H1 (cell line): ENCODE results near the gene ARID1B. TPM values are rescaled to one million over a fixed set of nuclear protein-coding genes. Genes with fewer than 3 reads are reported as not detected.

Experiments used
- CTCF ChIA-PET: fragments of 300-600 bp; sonication (Branson Sonifier 250); formaldehyde crosslinking; loops from one replicate; lab custom pipeline; 2021; ENCODE audit not compliant: partially characterized antibody; lab: Charles Lee
- POLR2A ChIA-PET: fragments of 300-600 bp; sonication (Branson Sonifier 250); formaldehyde crosslinking; loops from one replicate; lab custom pipeline; 2021; ENCODE audit warnings: inconsistent platforms; ENCODE audit not compliant: partially characterized antibody; lab: Charles Lee
- DNase-seq, 2 experiments: peaks; one replicate each; pipeline versions ENCODE4 v3.0.0 to v3.0.0-alpha.2; 2010 to 2022; ENCODE audit warnings: low spot score in 2 of 2, low read depth in 1 of 2, mixed read lengths in 1 of 2
- FAIRE-seq: peaks from 2 replicates; lab custom pipeline; 2011; peaks lifted over from hg19 to GRCh38; lab: Jason Lieb, UNC
- H2AFZ ChIP-seq: 2 replicates; pipeline ENCODE4 v1.8.1; 2012; ENCODE audit warnings: low read length, inconsistent platforms
- H2AK5ac ChIP-seq: 2 replicates; pipeline ENCODE4 v1.6.1; 2013; ENCODE audit warnings: low read depth, low read length
- H2BK120ac ChIP-seq: replicated peaks from 2 replicates; pipeline ENCODE3; 2013; ENCODE audit warnings: low read depth, low read length, inconsistent platforms
- H2BK12ac ChIP-seq: 2 replicates; pipeline ENCODE4 v1.6.1; 2013; ENCODE audit warnings: low read depth, low read length
- H2BK15ac ChIP-seq: 2 replicates; pipeline ENCODE4 v1.6.1; 2013; ENCODE audit warnings: low read length
- H2BK20ac ChIP-seq: 2 replicates; pipeline ENCODE4 v1.6.1; 2013; ENCODE audit warnings: low read length
- H2BK5ac ChIP-seq: 2 replicates; pipeline ENCODE4 v1.6.1; 2013; ENCODE audit warnings: low read depth, low read length
- H3K14ac ChIP-seq: 2 replicates; pipeline ENCODE4 v1.6.1; 2013; ENCODE audit warnings: inconsistent platforms; ENCODE audit not compliant: insufficient read length
- H3K18ac ChIP-seq: 2 replicates; pipeline ENCODE4 v1.6.1; 2013; ENCODE audit warnings: low read length; ENCODE audit errors: extremely low read depth
- H3K23ac ChIP-seq: 2 replicates; pipeline ENCODE4 v1.6.1; 2013; ENCODE audit warnings: inconsistent platforms; ENCODE audit not compliant: insufficient read length
- H3K23me2 ChIP-seq: 2 replicates; pipeline ENCODE4 v1.6.1; 2013; ENCODE audit warnings: low read depth, low read length
- H3K27ac ChIP-seq: 2 replicates; pipeline ENCODE4 v1.6.1; 2011; ENCODE audit warnings: low read depth, low read length, inconsistent platforms
- H3K27me3 ChIP-seq, 4 experiments: replicated peaks in 1 of 4; 1 replicate in 1 of 4; 2 replicates in 3 of 4; pipeline versions ENCODE4 v1.6.1 to v1.8.1; 2011 to 2013; ENCODE audit warnings: low read length in 3 of 4, mild to moderate bottlenecking in 3 of 4, inconsistent platforms in 2 of 4, mixed read lengths in 2 of 4, moderate library complexity in 1 of 4; ENCODE audit not compliant: control insufficient read depth in 3 of 4, insufficient read depth in 3 of 4; ENCODE audit errors: extremely low read depth in 1 of 4
- H3K36me3 ChIP-seq, 4 experiments: 2 replicates each; pipeline versions ENCODE4 v1.6.1 to v1.8.1; 2011 to 2013; ENCODE audit warnings: mild to moderate bottlenecking in 4 of 4, low read length in 3 of 4, moderate library complexity in 2 of 4, control low read depth in 1 of 4, inconsistent platforms in 1 of 4; ENCODE audit not compliant: insufficient read depth in 4 of 4, control insufficient read depth in 2 of 4
- H3K4ac ChIP-seq: replicated peaks from 2 replicates; pipeline ENCODE3; 2013; ENCODE audit warnings: low read length, low read depth, mixed read lengths, inconsistent platforms; ENCODE audit not compliant: insufficient read length
- H3K4me1 ChIP-seq, 4 experiments: replicated peaks in 1 of 4; 1 replicate in 1 of 4; 2 replicates in 3 of 4; pipeline versions ENCODE4 v1.6.1 to v1.8.1; 2011 to 2013; ENCODE audit warnings: low read length in 3 of 4, inconsistent platforms in 2 of 4, mixed read lengths in 1 of 4; ENCODE audit not compliant: insufficient read depth in 4 of 4, control insufficient read depth in 3 of 4
- H3K4me2 ChIP-seq, 2 experiments: 2 replicates each; pipeline versions ENCODE4 v1.6.1 to v1.8.1; 2011 to 2013; ENCODE audit warnings: low read depth in 2 of 2, low read length in 2 of 2, control low read depth in 1 of 2, inconsistent platforms in 1 of 2, mild to moderate bottlenecking in 1 of 2; ENCODE audit not compliant: insufficient read depth in 1 of 2
- H3K4me3 ChIP-seq, 4 experiments: fragments of 200-600, 300-600 bp in 1 of 4; sonication (generic), shearing (Covaris generic), sonication (Bioruptor Twin) in 1 of 4; 2 replicates each; pipeline versions ENCODE4 v1.5.1 to v1.8.1; 2011 to 2016; ENCODE audit warnings: low read length in 4 of 4, low read depth in 3 of 4, control low read depth in 2 of 4, inconsistent platforms in 2 of 4, mild to moderate bottlenecking in 2 of 4, mixed read lengths in 1 of 4, moderate library complexity in 1 of 4; ENCODE audit not compliant: insufficient read depth in 2 of 4; ENCODE audit errors: extremely low read depth in 1 of 4
- H3K56ac ChIP-seq: replicated peaks from 2 replicates; pipeline ENCODE3; 2013; ENCODE audit warnings: low read depth, mild to moderate bottlenecking, mixed read lengths, low read length, inconsistent platforms; ENCODE audit not compliant: insufficient read length
- H3K79me1 ChIP-seq: 2 replicates; pipeline ENCODE4 v1.6.1; 2013; ENCODE audit warnings: low read depth, low read length, control low read depth
- H3K79me2 ChIP-seq, 2 experiments: 2 replicates each; pipeline versions ENCODE4 v1.6.1 to v1.8.1; 2012 to 2013; ENCODE audit warnings: low read length in 2 of 2, mild to moderate bottlenecking in 2 of 2, inconsistent platforms in 1 of 2; ENCODE audit not compliant: insufficient read depth in 2 of 2, control insufficient read depth in 1 of 2
- H3K9ac ChIP-seq, 4 experiments: replicated peaks in 1 of 4; 1 replicate in 1 of 4; 2 replicates in 3 of 4; pipeline versions ENCODE4 v1.6.1 to v1.8.1; 2011 to 2013; ENCODE audit warnings: low read depth in 3 of 4, low read length in 3 of 4, control low read depth in 2 of 4, mild to moderate bottlenecking in 2 of 4, moderate library complexity in 2 of 4, inconsistent platforms in 1 of 4; ENCODE audit errors: extremely low read depth in 1 of 4
- H3K9me3 ChIP-seq, 2 experiments: 2 replicates each; pipeline versions ENCODE4 v1.6.1 to v1.8.1; 2012 to 2013; ENCODE audit warnings: mild to moderate bottlenecking in 2 of 2, moderate library complexity in 2 of 2, control low read depth in 1 of 2, inconsistent platforms in 1 of 2, low read depth in 1 of 2, low read length in 1 of 2, mixed read lengths in 1 of 2; ENCODE audit not compliant: insufficient read depth in 2 of 2
- H4K20me1 ChIP-seq, 2 experiments: replicated peaks in 1 of 2; 2 replicates each; pipeline versions ENCODE3 to v1.8.1; 2011 to 2013; ENCODE audit warnings: inconsistent platforms in 2 of 2, low read length in 2 of 2, mild to moderate bottlenecking in 1 of 2; ENCODE audit not compliant: insufficient read depth in 2 of 2, control insufficient read depth in 1 of 2
- H4K5ac ChIP-seq: 2 replicates; pipeline ENCODE4 v1.6.1; 2013; ENCODE audit warnings: low read length, low read depth, mixed read lengths, inconsistent platforms; ENCODE audit not compliant: insufficient read length
- H4K8ac ChIP-seq: 2 replicates; pipeline ENCODE4 v1.8.0; 2013; ENCODE audit warnings: mild to moderate bottlenecking, moderate library complexity, low read length, inconsistent platforms; ENCODE audit not compliant: insufficient read depth; ENCODE audit errors: extremely low read depth
- H4K91ac ChIP-seq: replicated peaks from 2 replicates; pipeline ENCODE3; 2013; ENCODE audit warnings: low read length, mixed read lengths, inconsistent platforms; ENCODE audit not compliant: insufficient read length
- EZH2 ChIP-seq: fragments of 200-600 bp; sonication (generic); IDR thresholded peaks from 2 replicates; pipeline ENCODE4 v1.7.1; 2012; ENCODE audit warnings: low read depth, mild to moderate bottlenecking, moderate library complexity, low read length, inconsistent platforms; ENCODE audit not compliant: severe bottlenecking
- WGBS, 2 experiments: shearing (Covaris generic) in 1 of 2; methylation state at CpG; one replicate each; pipeline versions ENCODE4 v1.1.6 to v1.1.7; 2013 to 2015; ENCODE audit warnings: low lambda C conversion rate in 2 of 2, mixed read lengths in 2 of 2, inconsistent platforms in 1 of 2, low coverage in 1 of 2, missing lambda C conversion rate in 1 of 2; ENCODE audit not compliant: insufficient replicate concordance in 2 of 2, insufficient coverage in 1 of 2, insufficient read length in 1 of 2; ENCODE audit errors: extremely low coverage in 1 of 2, missing lambda C conversion rate in 1 of 2; 5-methylcytosine and 5-hydroxymethylcytosine counted together
- polyA plus RNA-seq, 7 experiments: library from polyadenylated mRNA; depleted of rRNA in 3 of 7; stranded (reverse) in 5 of 7; unstranded in 2 of 7; fragments of >200 nt in 5 of 7; fragments of 200-250 nt in 2 of 7; gene quantifications; 1 replicate in 5 of 7; 2 replicates in 1 of 7; 4 replicates in 1 of 7; pipeline versions ENCODE4 v1.2.1 to v1.2.3, GENCODE V29; 2011 to 2013; ENCODE audit warnings: missing spikeins in 2 of 7, mixed read lengths in 2 of 7
- total RNA-seq: library from RNA; stranded (reverse); fragmentation: NEBNext Ultra II Directional; extraction: Animal tissue kit (Norgen Biotek cat#: 25700); gene quantifications from 2 replicates; pipeline ENCODE4 v1.2.1, GENCODE V29; 2021

The ARID1B gene
- total and polyA plus RNA-seq, 2 of the 8 experiments (the other 6 are each of a cell fraction or from before 2014, with no cell fraction given): 24.3 to 70.3 TPM

- H2AFZ ChIP-seq: no peak overlapping the region
- no peak overlapping the region for H4K8ac ChIP-seq
- H3K23me2 ChIP-seq: no peaks in the 10 kb centered on the region
- no peak overlapping the region for H3K23ac ChIP-seq
- 0 out of 2 replicates have a peak overlapping the region, but pooled peaks have one; percentile 16 for H2AK5ac ChIP-seq
- H2BK120ac ChIP-seq: no peak overlapping the region
- TF ChIP-seq EZH2: no peak
- H3K4ac ChIP-seq: no peak overlapping the region
- H4K91ac ChIP-seq: no peak overlapping the region
- no peak for DNase-seq
- H3K27ac ChIP-seq: no peak overlapping the region
- 100% methylated on average over 3 of the region's 5 CpGs; no CpG with 5 or more reads in 1 of the 2 experiments for WGBS, 2 experiments
- no peaks in the 10 kb centered on the region for H3K9me3 ChIP-seq
- no peak overlapping the region for H3K4me3 ChIP-seq
- H4K5ac ChIP-seq: no peak overlapping the region
- FAIRE-seq: no peak
- H2BK12ac ChIP-seq: no peak overlapping the region
- H3K18ac ChIP-seq: no peak overlapping the region
- peaks cover 0 to 56% of the 10 kb centered on the region in 2 experiments; a peak in 2 of 4 replicates for H3K79me2 ChIP-seq
- ChIA-PET POLR2A (interaction anchor here (0.8 kb wide), 1 partner anchor 10 kb away, joined by 3 read pairs; no protein-coding TSS in a partner anchor), CTCF (interaction anchor here (0.6 to 1.7 kb wide), 2 partner anchors 15 to 76 kb away, joined by 7 to 8 read pairs; no protein-coding TSS in a partner anchor)
- no peak overlapping the region for H2BK15ac ChIP-seq
- H3K4me2 ChIP-seq: no peak overlapping the region
- H3K4me1 ChIP-seq: peaks cover 0 to 7% (median 3%) of the 10 kb centered on the region in 4 experiments; a peak in 3 of 7 replicates
- no peak overlapping the region for H3K56ac ChIP-seq
- H3K79me1 ChIP-seq: no peaks in the 10 kb centered on the region
- no peaks in the 10 kb centered on the region for H3K36me3 ChIP-seq
- no peak overlapping the region for H3K14ac ChIP-seq
- H4K20me1 ChIP-seq: peaks cover 0 to 2% of the 10 kb centered on the region in 2 experiments
- H2BK20ac ChIP-seq: no peak overlapping the region
- no peaks in the 10 kb centered on the region for H3K27me3 ChIP-seq
- H3K9ac ChIP-seq: no peak overlapping the region; a peak in 1 of 7 replicates
- no peak overlapping the region for H2BK5ac ChIP-seq
These were observed 272.0 kb downstream of the ARID1B start for GRCh38 chr6:157049133-157049532.
